GM19372 (cell line): ENCODE data around the gene TLE4.
"Not testable (repeated sequence)": the region's sequence is repeated elsewhere in the genome, so short reads cannot be mapped to it uniquely, and the experiment has no call there.

ENCODE experiments used
- ATAC-seq: cut with Tn5 transposase; IDR thresholded peaks from one replicate; pipeline ENCODE4 v1.9.1; 2021; ENCODE audit warnings: mild to moderate bottlenecking, low read depth, moderate library complexity; ENCODE audit not compliant: unreplicated experiment

TLE4 gene

DNA sequence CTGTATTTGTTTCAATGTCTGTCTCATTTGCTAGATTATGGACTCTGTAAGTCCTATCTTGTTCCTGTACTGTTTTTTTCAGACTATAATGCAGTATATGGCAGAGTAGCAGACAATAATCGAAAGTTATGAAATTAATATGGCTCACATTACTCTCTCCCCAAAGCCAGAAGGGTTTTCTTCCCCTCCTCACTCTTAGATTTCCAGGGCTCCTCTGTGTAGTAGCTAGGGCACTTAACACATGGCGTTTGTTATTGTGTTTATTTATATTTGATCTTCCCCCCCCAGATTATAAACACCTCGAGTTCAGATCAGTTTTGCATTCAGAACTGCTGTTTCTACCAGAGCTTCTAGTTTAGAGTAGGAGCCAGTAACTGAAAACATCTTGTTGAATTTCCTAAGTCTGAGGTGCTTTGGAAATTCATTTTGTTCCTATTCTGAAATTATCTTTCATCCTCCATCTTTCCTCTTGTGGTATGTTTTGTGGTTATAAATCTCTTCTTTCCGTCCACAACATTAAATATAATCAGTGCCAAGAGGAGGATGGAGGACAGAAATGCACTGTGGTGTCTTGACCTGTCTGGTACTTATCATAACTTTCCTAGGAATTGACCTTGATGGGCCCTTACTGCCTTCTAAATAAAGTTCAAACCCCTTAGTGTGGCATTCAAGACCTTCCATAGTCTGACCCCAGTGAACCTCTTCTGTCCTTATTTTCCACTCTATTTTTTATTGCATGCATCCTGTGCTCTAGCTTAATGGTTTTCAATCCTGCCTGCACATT, 27.0 kb downstream of the TLE4 start:
- no peak for ATAC-seq

DNA sequence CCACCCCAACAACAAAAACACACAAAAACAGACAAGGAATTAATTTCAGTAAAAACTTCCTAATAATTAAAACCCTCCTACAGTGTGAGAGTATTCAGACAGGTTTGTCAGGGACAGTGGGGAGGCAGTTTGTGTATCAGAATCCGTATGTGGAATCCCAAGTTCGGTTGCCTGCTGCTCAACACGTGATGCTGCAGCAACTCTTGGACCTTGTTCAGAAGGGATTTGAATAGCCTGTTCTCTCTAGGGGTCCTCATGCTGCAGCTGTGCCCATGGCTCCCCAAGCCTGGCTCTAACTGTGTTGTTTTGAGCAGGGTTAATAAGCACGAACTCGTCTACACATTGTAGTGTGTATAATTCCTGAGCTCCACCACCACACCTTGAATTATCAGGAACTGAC, 28.7 kb downstream of the TLE4 start:
- ATAC-seq: no peak

DNA sequence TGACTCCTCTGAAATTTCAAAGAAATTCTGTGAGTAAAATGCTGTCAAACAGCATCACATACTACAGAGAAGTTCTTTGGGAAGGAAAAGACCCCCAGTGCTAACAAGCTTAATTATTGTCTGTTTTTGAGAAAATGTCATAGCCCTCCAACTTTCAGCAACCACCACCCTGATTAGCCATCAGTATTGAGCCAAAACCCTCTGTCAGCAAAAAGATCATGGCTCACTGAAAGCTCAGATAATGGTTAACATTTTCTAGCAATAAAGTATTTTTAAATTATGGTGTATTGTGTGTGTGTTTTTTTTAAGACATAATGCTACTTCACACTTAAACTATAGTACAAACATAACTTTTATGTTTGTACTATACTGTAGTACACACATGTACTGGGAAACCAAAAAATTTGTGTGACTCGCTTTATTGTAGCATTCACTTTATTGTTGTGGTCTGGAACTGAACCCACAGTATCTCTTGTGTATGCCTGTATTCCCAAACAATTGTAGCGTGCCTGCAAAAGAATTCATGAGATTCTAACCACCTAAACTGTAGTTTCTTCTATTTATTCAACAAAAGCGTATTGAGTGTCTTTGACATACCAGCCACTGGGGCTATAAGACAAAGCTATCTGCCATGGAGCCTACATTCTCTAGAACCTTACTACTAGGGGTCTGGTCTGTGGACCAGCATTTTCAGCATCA, 31.6 kb downstream of the TLE4 start:
- ATAC-seq: no peak

DNA sequence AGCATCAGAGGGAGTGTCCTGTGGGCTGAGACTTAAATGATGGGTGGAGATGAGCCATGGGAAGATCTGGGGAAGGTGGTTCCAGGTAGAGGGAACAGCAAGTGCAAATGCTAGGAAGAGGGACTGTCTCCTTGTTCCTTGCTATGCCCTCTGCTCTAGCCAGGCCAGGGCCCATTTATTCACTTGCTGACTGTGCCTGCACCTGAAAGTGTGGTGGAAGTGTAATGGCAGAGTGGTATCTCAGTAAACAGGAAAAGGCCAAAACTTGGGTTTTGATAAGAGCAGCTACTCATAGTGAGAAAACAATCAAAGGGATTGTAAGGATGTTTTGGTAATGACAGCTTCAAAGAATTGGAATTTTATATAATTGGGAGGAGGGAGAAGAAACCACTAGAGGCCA, 32.4 kb downstream of the TLE4 start:
- no peak for ATAC-seq

DNA sequence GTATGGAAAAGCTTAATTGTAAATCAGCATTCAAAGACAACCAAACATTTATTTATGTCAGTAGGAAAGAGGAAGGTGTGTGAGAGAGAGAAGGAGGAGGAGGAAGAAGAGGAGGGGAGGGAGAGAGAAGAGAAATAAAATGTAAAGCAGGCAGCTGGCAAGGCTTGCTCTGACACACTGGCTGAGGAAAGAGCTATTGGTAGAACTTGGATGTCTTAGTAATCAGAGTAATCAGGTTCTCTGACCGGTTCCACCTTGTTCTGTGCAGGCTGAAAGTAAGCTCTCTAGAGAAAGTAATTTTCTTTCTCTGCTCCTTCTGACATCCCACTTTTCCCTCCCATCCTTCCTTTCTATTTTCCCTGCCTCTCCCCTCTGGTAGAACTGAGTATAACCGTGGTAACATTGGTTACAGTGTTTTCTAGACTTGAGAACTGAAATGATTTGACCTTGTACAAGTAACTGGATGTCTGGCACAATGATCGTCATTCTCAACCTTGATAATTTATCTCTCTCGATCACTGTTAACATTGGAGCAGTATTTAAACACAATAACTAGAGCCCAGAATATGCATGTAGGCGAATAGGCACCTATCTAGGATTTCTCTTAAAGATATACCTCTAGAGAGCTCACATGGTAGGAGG, 33.3 kb downstream of the TLE4 start:
- no peak for ATAC-seq

DNA sequence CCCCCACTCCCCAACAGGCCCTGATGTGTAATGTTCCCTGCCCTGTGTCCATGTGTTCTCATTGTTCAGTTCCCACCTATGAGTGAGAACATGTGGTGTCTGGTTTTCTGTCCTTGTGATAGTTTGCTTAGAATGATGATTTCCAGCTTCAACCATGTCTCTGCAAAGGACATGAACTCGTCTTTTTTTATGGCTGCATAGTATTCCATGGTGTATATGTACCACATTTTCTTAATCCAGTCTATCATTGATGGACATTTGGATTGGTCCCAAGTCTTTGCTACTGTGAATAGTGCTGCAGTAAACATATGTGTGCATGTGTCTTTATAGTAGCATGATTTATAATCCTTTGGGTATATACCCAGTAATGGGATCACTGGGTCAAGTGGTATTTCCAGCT, 34.8 kb downstream of the TLE4 start:
- not testable (repeated sequence) for ATAC-seq

DNA sequence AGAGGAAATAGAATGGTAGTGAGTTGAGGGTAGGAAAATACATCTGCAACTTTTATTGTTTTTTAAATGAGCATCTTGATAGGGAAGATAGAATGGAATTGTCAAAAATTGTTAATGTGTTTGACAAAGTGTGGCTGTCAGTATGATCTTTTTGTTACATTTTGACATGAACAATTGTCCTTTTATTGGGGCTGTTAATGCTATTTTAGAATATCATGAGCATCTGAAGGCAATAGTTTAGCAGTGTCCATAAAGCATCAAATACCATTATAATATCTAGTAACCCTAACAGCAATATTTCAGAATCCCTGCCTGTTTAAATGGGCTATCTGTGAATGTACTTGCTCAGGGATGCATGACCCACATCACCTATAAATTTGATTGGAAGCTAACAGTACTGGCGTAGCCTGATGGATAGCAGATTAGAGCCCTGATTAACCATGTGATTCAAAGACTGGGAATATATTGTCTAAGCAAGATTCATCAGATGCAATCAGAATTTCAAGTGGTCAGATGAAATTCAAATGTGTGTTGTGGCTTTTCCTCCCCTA, 37.8 kb downstream of the TLE4 start:
- no peak for ATAC-seq

DNA sequence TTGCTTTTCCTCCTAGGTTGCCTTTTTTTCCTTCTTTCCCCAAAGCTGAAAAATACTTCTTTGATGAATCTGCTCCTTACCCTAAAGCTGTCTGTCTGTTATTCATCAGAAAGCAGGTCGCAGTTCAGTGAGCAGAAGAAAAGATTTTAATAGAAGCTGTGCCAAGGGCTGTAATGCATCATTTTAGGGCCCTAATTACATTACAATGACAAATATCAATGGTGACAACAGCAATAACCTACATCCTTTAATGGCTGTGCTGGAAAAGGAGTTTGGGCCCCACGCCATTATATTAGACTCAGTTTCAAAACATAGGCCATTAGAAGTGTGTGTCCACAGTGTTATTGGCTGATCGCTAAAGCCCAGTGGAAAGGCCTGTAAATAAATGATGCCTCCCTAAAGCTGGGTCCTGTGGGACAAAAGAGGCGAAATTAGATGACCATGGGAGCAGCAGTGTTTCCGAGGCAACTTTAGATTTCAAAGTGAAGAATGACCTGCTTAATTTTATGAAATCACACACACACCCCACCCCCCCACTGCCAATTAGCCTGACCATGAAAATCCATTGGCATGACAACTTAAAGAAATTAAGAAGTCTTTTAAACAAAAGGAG, 38.4 kb downstream of the TLE4 start:
- ATAC-seq: no peak

DNA sequence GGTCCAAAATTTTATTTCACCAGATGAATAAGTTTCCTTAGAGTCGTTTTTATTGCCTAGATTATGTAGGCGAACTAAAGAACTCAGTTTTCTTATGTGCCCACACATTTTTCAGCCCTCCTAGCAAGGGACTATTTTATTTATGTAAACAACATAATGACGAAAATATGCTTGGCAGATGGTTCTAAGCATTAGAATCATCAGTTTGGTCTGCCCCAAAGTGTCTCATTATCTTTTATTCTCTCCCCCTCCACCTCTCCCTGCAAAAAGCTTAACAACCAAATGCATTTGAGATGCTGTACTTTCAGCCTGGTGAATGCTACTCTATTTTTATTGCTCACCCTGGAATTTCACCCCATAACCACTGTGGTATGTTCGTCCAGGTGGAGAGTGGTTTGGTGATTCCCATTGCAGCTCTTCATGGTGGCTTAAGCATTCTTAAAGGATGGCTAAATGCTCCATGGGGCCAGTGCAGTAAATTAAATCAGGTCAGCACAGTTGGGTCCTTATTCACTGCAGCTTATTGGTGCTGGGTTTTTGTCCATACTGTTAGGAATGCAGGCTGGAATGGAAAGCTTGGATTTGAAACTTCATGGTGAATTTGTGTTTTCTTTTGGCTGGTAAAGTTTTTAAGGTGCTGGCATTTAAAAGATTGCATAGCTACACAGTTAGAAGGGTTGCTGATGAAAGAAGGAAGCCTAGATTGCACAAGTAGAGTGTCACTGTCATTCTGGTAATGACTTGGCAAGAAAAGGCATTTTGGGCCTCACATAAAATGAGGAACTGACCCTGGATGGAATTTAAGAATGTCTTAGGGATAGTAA, 39.2 kb downstream of the TLE4 start:
- ATAC-seq: peak; percentile 86

DNA sequence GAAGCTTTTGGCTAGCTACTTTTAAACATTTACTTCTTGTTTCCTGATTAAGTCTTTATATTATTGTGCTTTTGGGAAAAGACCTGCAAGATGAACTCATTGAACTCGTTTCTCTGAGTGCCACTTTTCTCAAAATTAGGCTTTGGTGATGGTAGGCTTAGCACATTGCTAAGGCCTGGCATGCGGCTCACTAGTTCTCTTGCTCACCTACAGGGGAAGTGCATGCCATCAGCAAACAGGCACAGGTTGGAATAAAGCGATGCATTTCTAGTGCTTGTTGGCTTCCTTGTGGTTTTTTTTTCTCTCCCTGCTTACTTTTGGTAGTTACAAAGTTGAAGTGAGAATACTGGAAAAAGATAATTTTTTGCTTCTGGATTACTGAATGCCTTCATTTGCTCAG, 41.4 kb downstream of the TLE4 start:
- no peak for ATAC-seq

DNA sequence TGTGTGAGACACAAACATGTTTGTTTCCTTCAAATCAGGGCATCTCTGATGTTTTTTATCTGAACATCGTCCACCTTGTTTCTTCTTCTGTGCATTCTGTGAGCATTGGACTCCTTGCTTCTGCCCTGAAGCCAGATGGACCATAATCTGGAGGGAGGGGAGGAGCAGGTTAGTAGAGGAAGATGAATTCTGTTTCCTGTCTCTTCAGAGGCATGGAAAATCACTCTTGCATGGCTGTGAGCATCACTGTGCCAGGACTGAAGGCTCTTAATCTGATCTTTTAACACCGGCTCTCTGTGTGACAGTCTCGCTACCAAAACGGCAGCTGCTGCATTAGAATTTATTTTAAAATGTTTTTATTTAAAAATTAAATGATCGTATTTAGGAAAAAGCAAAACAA, 43.3 kb downstream of the TLE4 start:
- ATAC-seq: no peak

DNA sequence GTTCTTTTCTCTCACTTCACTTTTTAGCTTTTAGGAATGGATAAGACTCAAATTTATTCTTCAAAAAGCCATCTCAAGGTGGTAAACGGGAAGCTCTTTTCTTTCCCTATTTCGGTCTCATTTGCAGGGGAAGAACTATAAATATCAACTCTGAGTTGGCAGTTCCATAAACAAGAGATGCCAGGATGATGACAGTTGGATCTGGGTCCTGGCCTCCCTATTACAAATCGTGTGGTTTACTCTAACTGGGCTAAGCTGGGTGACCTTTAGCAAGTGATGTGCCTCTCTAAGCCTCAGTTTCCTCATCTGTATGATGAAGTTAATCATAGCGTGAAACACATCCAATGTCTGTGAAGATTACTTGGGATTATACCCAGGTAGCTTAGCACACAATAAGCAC, 44.2 kb downstream of the TLE4 start:
- no peak for ATAC-seq

DNA sequence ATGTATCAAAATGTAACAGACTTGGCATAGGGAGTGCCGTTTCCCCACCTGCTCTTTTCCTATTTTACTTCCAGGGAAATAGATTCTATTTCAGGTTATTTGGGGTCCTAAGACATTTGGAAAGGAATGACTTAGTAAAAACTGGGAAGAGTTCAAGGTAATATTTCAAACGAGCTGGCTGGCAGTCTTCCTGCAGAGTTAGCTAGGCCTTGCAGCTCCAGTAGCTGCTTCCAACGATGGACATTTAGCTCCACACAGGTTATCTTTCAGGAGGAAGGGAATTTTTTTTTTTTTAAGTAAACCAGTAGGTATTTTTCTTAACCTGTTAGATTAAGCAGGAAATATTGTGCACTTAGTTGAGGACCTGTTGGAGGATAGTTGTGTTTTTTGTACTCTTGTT, 45.2 kb downstream of the TLE4 start:
- ATAC-seq: no peak

DNA sequence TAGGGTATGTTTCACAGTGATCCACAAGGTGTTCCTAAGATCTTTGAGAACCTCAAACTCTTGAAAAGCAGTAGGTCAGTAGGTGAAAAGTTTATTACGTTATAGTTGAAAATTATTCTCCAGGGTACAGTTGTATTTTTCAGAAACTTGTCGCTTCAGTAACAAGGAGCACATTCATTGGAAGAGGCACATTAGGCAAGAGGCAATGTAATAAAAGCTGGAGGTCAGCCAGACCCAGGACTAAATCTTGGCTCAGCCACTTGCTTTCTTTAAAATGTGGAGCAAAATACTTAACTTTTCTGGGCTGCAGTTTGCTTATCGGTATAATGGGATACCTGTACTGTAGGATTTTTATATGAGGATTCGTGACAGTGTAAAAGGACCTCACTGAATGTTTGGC, 45.6 kb downstream of the TLE4 start:
- no peak for ATAC-seq

DNA sequence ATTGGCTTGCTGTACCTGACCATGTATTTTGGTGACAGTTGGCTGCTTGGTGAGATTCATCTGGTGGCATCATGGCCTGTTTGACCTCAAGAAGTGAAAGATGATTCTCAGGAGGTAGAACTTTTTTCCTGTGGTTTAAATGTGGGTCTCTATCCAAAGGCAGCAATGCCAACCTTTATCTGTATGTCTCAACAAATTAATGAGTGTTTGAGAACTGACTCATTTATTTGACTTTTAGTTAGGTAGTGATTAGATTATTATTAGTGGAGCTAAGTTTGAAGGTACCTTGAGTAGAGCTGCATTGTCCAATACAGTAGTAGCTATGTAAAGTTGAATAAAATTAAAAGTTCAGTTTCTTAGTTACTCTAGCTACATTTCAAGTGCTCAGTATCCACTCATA, 48.2 kb downstream of the TLE4 start:
- ATAC-seq: no peak

DNA sequence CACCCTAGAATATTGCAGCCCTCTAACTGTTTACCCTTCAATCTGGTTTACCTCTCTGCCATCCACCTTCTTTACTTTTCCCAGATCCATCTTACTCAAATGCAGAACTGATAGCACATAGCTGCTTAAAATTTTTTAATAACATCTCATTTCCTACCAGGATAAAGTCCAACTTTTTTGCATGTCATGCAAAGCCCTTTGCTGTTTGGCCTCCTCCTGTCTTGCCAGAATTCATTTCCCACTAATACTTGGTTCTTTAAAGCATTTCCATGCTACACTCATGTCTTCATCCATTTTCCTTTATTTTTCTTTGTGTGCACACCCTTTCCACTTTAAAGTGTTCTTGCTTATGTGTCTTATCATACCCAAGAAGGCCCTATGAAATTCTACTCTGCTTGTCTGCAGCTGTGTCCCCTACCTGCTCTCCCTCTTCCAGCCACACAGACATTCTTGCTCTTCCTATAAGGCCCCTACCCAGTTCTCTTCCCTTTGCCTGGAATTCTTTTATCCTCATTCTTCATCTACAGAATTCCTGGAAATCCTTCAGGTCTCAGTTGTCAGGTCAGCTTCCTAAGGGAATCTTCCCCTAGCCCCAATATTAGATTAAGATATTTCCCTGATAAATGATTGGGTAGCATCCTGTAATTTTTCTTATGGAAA, 50.3 kb downstream of the TLE4 start:
- ATAC-seq: no peak

DNA sequence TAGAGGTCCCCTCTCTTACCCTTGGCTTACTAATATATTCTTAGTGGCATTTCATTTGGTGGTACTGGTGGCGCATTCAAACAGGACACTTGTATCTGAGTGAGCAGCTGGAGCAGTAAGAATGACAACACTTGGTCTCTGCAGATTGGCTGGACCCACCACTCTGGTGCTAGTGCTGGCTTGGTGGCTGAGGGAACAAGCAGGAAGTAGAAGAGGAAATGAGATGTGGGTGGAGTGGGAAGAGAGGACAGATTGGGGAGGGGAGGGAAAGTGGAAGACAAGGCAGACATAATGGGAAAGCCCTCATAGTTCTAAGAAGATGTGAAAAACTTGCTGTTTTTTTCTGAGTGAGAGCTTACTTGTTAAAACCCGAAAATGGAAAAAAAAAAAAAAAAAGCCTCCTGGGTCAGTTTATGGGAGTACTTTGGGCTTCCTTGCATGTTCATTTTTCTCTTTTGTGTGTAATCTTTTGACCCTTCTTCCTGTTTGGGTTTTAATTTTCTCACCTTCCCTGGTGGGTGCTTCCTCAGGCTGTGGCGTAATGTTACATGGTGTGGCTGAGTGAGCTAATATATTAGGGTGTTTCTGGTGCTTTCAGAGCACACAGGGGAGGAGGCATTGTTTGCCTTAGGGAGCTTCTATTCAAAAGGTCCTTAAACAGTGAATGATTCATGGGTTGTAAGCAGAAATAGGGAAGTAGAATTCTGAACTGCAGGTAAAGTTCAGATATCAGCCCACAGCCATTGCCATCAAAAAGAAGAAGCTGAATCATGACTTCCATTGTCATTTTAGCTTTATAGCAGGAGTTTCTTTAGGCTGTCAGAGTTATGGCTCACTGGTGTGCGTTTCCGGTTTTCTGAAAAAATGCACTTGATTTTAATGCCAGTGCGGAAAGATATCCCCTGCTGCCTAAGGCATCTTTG, 52.3 kb downstream of the TLE4 start:
- ATAC-seq: peak; percentile 88

DNA sequence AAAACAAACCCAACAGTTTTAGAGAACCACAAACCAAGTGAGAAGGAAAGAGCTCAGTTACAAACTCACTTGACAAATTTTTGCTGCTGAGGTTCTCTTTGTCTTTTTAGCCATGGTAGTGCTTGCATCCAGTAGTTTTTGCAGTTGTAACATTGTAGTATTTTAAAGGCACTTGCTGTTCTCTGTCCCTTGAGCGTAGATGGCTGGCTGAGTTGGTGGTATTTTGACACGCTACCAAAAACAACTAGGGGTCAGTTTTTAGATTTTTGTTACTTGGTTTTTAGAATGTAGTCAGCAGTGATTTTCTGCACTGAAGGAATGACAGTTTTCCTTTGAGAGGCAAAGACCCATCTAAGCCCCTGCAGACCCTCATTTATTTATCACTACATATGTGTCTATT, 58.0 kb downstream of the TLE4 start:
- no peak for ATAC-seq
